ENCODE results near the gene RIMBP2.

Gene RIMBP2

DNA sequence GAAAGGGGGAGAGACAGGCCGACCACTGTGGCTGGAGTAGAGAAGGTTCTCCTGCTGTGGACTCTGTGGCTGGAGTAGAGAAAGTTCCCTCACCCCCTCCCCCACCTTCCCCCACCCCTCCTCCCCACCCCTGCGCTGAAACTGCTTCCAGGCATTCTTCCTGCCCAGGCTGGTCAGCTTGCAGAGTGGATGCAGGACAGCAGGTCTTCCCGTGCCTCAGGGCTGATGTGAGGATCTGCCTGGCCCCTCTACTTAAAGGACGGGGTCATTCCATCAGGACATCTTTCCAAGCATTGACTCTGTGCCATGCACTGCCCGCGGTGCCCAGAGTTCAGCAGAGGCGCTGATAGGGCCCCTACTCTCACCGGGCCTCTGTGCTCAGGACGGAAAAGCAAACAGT lies 13.2 kb upstream of the RIMBP2 start:
- DNase-seq: no peak

DNA sequence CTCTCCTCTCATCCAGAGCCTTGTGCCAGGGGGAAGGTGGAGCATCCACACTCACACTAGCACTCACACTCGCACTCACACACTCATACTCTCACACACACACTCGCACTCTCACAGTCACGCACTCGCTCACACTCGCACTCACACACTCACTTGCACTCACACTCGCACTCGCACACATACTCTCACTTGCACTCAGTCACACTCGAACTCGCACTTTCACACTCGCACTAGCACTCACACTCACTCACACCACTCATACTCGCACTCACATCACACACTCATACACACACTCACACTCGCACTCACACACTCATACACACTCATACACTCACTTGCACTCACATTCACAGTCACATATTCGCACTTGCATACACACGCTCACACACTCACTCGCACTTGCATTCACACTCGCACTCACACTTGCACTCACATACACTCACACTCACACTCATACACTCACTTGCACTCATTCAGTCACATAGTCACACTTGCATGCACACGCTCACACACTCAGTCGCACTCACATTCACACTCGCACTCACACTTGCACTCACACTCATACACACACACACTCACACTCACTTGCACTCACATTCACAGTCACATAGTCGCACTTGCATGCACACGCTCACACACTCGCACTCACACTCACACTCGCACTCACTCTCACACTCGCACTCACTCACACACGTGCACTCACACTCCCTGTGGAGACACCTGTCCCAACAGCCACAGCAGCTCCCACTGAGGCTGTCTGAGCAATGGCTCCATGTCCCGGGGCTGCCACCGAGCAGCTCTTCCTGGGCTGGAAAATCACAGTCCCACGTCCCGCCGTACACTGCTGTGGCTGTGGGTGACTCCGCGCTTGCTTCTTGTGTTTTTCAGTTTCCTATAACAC lies 12.3 kb upstream of the RIMBP2 start:
- DNase-seq: no peak

DNA sequence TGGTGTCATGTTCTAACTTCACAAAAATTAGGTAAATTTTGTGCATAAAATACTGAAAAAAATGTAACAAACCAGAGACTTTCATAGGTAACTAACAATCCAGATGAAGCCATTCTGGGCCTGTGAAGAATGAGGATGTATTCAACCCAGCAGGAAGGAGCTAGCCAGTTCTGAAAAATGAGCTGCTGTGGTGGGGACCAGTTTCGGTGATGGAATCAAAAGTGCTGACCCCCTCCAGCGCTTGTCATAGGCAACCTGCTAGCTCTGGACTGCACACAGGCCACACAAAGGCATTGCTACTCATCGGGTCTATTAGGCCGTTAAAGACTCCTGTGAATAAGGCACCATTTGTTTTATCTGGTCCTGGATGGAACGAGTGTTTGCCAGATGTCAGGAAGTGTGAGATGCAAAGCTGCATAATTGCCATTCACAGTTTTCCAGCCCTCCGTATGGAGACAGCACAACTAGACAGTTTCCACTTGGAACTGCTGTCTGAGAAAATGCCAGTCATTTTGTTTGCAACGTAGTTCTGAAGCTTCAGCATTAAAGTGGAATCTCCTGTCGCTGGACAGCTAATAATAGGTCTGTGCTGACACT lies 3.3 kb upstream of the RIMBP2 start:
- peak; percentile 12 for DNase-seq

DNA sequence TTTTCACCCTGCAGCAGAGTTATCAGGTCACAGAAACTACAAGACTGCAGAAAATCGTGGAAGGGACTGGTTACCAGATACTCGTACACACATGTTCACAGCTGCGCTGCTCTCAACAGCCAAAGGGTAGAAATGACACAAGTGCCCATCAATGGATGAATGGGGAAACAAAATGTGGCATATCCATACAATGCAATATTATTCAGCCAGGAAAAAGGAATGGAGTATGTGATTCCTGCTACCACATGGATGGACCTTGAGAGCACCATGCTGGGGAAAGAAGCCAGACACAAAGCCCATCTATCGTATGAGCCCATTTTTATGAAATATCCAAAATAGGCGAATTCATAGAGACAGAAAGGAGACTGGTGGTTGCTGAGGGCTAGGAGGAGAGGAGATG lies 1.7 kb upstream of the RIMBP2 start:
- DNase-seq: peak; percentile 12

DNA sequence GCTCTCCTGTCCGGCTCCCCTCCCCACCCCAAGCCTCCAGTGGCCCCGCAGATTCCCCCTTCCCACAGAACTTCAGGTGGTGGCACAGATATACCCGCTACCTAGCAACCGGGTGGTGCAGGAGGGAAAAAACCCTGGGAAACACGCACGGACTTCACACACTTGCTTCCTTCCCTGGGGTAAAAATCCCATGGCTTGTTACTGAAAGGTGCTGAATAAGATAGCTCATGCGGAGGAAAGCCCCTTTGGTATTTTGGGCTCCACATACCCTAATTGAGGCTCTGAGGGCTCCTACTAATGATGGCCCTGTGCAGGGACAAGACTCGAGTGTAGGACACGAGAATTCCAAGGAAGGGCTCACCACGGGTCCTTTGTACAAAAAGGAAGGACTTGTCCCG lies 869 bp upstream of the RIMBP2 start:
- DNase-seq: no peak

DNA sequence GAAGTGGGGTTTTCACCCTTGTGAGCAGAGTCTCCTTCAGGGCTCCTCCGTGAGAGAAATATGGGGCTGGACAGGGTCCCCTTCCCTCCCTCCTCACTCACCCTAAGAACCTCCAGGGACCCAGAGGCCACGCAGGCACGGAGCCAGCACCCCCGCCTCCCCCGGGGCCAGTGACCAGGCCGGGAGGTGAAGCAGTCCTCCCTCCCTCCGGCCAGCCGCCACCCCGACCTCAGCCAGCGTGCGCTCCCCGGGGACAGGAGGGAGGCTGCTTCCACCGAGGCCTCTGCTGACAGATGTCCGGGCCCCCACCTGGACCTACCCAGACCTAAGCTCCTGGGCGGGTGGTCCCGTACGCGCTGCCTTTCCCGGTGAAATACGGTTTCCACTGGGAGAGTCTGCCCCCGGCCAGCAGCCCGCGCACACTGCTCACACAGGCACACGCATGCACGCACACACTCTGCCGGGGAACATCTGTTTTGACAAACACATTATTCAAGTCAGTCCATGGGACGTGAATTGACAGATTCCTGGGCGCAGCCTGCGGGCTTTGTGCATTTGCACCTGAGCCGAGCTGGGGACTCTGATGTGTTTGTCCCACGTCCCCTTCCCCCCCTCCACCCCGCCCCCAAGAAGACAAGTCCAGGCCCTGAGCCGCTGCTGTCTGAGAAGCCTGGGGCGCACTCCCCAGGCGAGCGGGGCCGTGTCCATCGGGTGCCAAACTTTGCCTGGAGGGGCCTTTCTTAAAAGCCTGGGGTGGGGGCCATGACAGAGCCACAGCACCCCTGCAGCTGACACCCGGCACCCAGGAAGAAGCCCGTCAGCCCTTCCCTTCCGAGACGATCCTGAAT lies 725 bp downstream of the RIMBP2 start:
- peak; percentile 58 for DNase-seq

DNA sequence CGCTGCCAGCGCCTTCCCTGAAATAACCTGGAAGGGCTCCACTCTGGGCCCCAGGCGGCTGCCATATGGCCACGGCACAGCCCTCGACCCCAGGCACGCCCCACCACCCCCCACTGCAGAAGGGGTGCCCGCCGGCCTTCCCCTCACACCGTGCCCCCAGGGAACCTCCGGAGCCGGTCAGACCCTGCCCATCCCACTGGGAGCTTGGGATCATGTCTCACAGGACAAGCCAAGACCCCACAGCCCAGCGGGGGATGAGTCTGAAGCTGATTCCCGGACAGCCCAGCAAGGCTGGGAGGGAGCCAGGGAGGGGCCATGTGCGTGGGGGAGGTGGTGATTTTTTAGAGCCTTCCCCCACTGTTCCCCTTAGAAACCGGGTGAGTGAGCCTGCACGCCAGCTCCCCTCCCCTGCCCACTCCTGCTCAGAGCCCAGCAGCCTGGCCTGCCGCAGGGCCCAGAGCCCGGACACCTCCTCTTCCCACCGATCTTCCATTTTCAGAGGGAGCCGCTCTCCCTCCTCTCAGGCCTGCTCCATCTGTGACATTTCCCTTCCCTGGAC lies 1.4 kb downstream of the RIMBP2 start:
- DNase-seq: peak; percentile 52

DNA sequence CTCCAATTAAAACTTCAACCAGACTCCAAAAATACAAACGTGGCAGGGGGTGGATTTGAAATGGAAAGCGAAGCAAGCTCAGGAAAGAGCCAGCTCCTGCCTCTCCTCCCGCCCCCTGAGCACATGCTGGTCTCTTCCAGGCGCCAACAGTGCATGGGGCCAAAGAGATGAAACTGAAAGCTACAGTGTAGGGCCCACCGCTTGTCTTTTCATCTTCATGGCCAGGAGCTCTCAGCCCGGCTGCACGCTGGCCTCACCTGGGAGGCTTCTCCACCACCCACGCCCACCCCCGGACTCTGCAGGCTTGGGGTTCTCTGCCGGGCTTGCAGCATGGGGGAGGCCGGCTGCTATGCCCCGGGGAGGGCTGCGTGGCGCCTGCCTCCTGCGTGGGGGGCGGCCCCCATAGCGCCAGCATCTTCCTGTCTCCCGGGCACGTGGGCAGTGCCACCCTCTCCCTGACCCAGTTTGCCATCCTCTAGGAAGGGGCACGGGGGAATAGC lies 2.0 kb downstream of the RIMBP2 start:
- peak; percentile 46 for DNase-seq

DNA sequence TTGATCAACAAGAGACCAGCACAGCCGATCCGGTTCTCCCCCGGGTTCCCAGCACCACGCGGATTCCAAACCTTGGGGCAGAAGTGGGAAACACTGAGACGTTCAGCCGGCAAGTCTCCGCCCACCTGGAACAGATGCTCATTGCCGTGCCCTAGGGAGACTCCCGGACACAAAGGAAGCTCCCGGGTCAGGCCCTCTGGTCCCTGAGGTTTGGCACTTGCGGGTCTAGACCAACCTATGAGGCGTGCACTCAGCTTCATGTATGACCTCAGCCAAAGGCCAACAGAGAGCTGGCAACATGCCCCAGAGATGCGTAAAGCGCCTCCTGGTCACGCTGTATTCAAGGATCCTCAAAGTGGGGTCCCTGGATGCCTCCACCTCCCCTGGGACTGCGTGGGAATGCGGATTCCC lies 2.5 kb downstream of the RIMBP2 start:
- peak; percentile 47 for DNase-seq

DNA sequence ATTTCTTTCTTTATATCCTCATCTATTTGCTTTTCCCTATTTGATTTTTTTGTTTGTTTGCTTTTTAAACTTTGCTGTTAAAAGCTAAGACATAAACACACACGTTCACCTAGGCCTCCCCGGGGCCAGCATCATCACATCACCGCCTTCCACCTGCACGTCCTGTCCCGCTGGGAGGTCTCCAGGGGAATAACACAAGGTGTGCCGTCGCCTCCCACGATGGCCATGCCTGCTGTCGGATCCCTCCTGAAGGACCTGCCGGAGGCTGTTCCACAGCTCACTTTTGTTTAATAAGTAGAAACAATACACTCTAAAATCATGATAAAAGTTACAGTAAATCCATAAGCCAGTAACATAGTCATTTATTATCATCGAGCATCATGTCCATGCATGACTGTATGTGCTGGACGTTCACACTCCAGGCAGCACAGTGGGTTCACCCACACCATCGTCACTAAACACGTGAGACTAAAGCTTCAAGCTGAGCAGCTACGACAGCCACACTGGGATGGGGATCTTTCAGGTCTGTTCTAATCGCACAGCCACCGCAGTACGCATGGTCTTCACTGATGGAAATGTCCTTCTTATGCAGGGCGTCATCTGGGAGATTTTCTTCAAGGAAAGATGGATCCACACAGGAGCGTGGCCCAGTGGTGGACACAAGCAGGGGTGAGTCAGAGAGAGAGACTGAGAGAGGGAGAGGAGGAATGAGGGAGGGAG lies 3.6 kb downstream of the RIMBP2 start:
- DNase-seq: peak; percentile 12

DNA sequence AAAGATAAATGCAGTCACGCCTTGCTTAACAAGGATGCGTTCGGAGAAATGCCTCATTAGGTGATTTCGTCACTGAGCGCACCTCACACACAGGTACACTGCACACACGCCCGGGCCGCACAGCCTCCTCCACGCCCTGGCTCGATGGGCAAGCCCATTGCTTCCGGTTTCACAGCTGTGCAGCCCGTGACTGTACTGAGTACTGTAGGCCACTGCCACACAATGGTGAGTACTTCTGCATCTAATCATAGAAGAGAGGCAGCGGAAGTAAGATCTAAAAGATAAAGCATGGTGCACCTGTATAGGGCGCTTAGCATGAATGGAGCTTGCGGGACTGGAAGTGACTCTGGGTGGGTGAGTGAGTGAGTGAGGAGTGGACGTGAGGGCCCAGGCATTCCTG lies 4.3 kb downstream of the RIMBP2 start:
- DNase-seq: peak; percentile 7

DNA sequence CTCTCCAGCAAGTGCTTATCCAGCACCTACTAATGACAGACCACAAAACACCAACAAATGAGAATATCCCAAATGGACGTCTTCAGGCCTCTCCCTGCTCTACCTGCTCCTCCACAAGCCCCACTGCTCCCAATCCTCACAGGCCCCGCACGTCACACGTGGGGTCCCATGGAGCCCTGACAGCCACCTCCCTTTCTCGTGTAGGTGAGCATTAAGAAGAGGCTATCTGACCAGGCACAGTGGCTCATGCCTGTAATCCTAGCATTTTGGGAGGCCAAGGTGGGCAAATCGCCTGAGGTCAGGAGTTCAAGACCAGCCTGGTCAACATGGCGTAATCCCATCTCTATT lies 5.4 kb downstream of the RIMBP2 start:
- DNase-seq: peak; percentile 5

DNA sequence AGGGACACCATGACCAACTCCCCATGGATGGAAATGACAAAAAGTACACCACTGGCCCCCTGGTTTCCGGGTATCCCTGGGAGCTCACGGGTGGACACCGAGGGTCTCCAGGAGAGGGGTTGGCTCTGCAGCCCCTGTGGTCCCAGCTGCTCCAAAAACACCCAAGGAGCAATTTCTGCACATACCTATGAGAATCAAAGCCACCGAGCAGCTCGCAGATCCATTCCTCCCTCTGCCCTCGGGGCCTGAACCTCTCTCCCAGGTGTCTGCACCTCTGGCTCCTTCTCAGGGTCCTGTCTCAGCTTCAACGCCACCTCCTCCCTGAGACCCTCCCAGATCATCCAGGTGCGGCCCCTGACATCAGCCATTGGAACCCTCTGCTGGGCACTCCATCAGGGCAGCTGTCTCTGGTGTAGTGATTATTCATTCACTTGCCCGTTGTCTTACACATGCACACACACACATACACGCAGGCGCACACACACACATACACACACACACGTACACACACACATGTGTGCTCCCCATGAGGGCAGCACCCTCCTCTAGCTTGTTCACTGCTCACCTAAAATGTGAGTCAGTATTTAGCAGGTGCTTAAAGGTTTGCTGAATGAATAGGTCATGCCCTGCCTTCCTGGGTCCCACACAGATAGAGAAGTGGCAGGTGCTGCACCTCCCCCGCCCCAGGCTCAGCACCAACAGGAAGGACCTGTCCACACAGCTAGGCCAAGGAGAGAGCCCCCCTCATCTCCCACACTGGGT lies 5.9 kb downstream of the RIMBP2 start:
- no peak for DNase-seq

DNA sequence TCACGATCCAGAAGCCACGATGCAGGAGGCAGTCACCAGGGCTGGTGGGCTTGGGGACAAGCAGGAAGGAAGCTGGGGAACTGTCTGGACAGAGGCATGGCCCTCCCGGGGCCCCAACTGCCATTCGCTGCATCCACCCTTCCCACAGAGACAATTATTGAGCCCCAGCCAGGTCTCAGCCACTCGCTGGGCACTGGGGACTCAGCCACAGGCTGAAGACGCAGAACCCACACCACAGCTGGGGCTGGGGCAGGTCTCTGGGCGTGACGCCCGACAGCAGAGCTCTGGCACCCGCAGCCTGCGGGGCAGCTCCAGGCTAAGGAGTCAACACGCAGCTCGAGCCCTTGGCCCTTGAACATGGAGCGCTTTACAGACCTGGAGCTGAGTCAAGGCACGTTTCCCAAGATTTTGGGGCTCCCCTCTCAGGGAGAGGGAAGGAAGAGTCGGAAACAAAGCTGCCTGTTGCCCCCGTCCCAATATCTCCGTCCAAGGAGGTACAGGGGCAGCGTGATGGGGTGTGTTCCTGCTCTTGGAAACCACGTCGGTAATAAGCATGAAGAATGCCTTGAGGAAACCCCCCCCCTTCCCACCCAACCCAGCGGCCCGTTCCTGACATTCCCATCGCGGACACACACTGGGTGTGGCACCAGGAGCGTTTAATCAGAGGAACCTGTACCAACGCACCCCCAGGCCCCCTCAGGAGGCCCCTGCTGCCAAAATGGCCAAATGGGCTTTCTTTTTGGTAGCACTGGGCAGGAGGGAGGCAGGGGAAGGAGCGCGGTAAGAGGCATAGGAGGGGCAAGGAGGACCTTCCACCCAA lies 6.7 kb downstream of the RIMBP2 start:
- DNase-seq: peak; percentile 31

DNA sequence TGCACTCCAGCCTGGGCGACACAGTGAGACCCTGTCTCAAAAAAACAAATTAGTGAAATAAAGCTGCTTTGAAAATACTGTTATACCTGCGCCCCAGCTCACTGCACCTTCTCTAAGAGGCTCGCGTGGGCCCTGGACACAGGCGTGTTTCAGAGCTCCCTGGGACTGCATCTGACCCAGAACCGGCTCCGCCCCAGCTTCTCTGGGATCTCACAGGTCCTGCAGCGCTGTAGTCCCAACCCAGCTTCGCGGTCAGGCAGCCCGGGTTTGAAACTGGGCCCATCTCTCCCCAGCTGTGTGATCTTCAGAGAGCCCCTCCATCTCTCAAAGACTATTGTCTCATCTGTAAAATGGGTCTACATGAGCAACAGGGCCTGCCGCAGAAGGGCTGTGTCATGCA lies 7.5 kb downstream of the RIMBP2 start:
- peak; percentile 4 for DNase-seq

DNA sequence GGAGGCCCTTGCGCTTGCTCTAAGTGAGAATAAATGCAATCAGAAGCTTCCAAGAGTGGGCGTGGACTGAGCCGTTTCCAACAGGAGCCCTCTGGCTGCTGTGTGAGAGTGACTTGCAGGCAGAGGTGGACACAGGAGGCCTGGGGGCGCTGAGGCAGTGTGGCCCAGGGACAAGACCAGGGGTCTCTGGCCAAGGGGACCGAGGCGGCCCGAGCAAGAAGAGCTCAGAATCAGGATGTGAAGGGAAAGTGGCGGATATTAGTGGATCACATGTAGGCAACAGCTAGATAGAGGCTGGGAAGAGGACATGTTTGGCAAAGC lies 8.6 kb downstream of the RIMBP2 start:
- DNase-seq: peak; percentile 12

DNA sequence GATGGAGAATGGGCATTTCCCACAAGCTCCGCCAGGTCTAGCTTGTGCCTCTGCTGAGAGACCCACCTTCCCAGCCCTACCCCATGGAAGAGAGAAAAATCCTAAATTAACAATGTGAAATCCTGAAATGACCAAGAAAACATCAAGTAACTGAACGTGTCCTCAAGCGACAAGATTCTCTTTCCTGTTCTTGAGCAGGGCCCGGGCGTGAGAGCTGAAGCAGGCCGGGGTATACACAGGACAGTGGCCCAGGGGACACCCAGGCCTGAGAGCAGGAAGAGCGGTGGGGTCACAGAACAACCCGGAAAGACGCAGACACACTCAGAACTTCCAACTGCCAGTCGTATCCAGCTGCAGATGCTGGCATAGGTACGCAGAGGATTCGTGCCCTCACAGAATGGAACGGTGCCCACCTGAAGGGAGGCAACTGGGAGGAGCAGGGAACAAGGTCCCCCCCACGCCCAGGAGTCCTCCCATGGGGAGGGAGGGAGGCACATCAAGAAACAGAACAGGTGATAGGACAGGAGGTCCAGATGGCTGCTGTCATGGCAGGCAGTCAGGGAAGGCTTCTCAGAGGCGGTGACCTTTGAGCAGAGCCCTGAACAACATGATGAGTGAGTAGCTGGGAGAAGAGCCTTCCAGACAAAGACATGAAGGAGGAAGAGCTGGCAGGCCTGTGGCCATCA lies 9.1 kb downstream of the RIMBP2 start:
- peak; percentile 13 for DNase-seq

DNA sequence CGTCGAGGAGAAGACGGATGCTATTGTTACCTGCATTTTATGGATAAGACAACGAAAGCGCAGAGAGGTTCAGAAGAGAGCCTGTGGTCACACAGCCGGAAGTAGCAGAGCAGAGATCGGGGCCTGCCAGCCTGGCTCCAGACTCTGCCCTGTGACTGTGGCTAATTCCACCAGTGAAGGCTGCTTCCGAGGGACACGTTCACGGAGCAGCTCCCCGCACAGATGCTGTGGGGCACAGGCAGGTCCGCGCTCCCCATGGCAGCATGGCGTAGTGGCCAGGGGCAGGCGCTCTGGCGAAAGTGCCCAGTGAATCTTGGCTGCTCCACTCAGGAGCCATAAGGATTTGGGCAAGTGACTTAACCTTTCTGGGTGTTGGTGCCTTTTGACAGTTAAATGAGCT lies 9.8 kb downstream of the RIMBP2 start:
- no peak for DNase-seq

DNA sequence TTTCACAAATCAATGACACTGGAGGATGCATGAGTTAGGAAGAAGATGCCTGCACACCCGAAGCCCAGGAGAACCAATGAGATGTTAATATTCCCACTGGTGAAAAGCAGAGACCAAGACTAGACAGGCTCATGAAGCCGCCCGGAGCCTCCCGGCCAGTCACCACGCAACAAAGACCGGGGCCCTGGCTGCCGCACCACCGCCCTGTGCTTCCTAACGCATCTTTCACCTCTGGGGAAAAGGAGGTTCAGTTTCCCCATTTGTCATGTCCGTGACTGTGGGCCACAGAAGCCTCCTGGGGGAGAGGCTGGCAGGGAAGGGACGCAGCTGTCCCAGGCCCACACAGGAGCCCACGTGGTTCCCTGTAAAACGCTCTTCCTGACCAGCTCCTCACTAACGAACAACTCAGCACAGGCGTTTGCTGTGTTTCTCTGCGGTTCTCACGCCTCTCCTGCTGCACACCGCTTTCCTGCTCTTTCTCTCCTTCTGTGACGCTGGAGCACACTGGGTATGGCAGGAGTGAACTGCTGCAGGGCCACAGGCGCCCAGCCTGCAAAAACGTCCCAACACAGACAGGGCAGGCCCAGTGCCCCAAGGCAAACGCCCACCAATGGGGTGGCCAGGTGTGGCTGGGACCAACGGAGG lies 10.8 kb downstream of the RIMBP2 start:
- DNase-seq: peak; percentile 30

DNA sequence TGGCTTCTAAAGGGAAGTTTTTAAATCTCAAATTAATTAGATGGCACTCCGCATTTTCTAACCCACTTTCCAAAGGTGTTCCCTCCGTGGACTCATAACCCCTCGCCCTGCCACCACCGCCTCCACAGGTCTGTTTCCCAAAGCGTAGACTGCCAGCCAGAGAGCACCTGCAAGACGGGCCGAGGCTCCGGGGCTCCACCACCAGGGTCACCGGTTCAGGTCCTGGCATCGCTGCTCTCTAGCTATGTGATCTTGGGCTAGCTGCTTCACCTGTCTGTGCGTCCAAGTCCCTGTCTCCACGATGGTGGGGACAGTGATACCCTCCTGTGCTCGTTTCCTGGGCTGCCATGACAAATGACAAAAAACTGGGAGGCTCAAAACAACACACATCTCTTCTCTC lies 11.5 kb downstream of the RIMBP2 start:
- peak; percentile 2 for DNase-seq
